Activated naive CD4-positive, alpha-beta T cell treated with anti-CD3 and anti-CD28 coated beads, Interleukin-2, amount 50 U/mL, for 24 hours (primary cell): ENCODE measurements around the gene KRTAP4-11.

Experiments
- H3K27ac Mint-ChIP-seq: one replicate; pipeline ENCODE4 v1.8.0; 2021; ENCODE audit warnings: mild to moderate bottlenecking, mixed read lengths
- H3K27me3 Mint-ChIP-seq: one replicate; pipeline ENCODE4 v1.8.0; 2021; ENCODE audit warnings: mixed read lengths
- H3K36me3 Mint-ChIP-seq: one replicate; pipeline ENCODE4 v1.8.0; 2021; ENCODE audit warnings: mixed read lengths
- H3K4me1 Mint-ChIP-seq: one replicate; pipeline ENCODE4 v1.8.0; 2021; ENCODE audit warnings: mixed read lengths
- H3K4me3 Mint-ChIP-seq: one replicate; pipeline ENCODE4 v1.8.0; 2021; ENCODE audit warnings: mild to moderate bottlenecking, mixed read lengths
- H3K9me3 Mint-ChIP-seq: one replicate; pipeline ENCODE4 v1.8.0; 2021; ENCODE audit warnings: mixed read lengths

KRTAP4-11 gene

DNA sequence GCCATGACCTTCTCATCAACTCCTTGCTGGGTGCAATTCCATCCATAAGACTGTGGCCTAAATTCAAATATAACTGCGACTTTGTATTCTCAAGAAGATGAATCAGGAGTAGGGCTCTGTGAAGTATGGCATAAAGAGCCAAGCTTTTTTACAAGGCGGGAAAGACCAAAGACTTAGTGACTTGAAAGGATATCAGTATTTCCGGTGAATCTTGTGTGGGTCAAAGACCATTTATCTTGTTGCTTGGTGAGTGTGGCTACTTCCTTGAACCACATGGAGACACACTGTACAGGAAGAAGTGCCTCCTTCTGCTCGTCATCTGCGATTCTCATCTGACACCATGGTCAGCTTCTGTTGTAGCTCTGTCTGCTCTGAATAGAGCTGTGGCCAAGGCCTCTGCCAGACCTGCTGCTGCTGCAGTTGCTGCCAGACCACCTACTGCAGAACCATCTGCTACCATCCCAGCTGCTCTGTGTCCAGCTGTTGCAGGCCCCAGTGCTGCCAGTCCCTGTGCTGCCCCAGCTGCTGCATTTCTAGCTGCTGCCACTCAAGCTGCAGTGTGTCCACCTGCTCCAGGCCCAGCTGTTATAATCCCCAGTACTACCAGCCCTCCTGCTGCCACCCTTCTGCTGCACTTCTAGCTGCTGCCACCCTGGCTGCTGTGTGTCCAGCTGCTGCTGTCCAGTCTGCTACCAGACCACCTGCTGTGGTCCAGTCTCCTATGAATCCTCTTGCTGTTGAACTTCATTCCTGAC, 46.4 kb downstream of the KRTAP4-11 start:
- Mint-ChIP-seq H3K4me1 (no peaks in the 10 kb centered on the region), H3K9me3 (no peaks in the 10 kb centered on the region)

DNA sequence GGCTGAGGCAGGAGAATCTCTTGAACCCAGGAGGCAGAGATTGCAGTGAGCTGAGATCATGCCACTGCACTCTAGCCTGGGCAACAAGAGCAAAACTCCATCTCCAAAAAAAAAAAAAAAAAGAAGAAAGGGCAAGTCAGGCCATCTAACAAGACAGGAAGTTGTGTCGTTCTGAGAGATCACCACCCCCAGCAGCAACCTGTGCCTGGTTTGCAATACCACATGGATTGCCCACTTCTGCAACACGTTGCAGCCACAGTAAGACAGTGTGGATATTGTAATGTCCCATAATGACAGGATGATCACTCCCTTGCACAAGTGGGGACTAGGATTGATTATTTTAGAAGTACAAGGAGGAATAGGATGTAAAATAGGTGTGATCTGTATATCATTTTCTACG, 49.1 kb downstream of the KRTAP4-11 start:
- H3K27ac Mint-ChIP-seq = no peak overlapping the region
- no peaks in the 10 kb centered on the region for H3K4me1 Mint-ChIP-seq
- no peaks in the 10 kb centered on the region for H3K27me3 Mint-ChIP-seq
- no peaks in the 10 kb centered on the region for H3K36me3 Mint-ChIP-seq
- no peaks in the 10 kb centered on the region for H3K9me3 Mint-ChIP-seq
- no peak overlapping the region for H3K4me3 Mint-ChIP-seq

More for the DNA sequence above, 46.4 kb downstream of the KRTAP4-11 start:
- H3K27ac Mint-ChIP-seq = no peak overlapping the region
- peaks cover 10% of the 10 kb centered on the region for H3K27me3 Mint-ChIP-seq
- no peak overlapping the region for H3K4me3 Mint-ChIP-seq
- H3K36me3 Mint-ChIP-seq = peaks cover 3% of the 10 kb centered on the region

DNA sequence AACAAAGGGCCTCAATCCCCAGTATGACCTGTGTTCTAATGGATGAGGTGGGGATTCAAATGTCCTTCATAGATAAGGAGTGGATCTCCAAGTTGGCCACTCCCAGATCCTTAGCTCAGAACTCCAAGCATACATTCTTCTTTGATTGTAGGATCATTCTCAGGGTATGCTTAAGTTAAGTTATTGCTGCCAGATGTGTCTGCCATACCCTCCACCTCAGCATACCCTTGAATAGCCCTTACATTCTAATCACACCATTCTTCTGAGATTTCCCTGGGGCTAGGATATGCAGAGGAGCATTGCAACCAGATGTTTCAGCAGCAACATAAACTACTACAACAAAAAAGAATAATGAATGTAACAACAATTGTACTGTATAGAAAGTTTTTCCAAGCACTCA, 50.9 kb downstream of the KRTAP4-11 start:
- Mint-ChIP-seq H3K27ac (no peak overlapping the region), H3K27me3 (no peaks in the 10 kb centered on the region), H3K4me3 (no peak overlapping the region), H3K4me1 (no peaks in the 10 kb centered on the region), H3K9me3 (no peaks in the 10 kb centered on the region), H3K36me3 (no peaks in the 10 kb centered on the region)
